HG03354 (cell line): Measurements from ENCODE around the gene FLRT1.

Source experiments
- ATAC-seq: cut with Tn5 transposase; IDR thresholded peaks from one replicate; pipeline ENCODE4 v1.9.1; 2021; ENCODE audit warnings: mild to moderate bottlenecking; ENCODE audit not compliant: unreplicated experiment, poor library complexity, severe bottlenecking

The FLRT1 gene

GRCh38 chr11:64081745-64082442 is 46.2 kb downstream of the FLRT1 start:
- no peak for ATAC-seq

DNA sequence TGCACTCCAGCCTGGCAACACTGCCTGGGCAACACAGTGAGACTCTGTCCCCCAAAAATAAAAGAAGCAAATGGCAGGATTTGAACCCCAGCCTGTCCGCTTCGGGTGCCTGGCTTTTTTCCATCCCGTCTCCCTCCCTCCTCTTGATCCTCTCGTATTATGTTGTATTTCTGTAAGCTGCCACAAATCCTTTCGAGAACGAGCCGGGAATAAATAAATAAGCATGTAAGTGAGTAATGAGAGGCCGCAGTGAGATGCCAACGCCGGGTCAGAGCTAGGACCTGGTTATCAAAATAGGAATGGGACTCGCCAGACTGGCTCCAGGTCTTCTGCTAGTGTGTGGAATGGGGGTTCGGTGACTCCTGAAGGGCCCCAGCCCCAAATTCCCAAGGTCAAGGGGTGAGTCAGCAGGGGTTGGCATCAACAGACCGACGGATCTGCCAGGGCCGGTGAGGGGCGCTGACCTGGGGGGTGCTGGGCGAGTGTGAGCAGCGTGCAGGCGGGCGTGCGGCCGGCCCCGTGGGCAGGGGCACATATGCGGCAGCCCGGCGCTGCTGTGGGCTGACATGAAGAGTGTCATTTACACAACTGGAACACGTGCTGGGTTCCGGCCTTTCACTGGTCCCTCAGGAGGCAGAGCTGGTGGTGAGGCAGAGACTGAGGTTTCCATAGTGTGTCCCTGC is 47.8 kb downstream of the FLRT1 start:
- ATAC-seq, result no peak

DNA sequence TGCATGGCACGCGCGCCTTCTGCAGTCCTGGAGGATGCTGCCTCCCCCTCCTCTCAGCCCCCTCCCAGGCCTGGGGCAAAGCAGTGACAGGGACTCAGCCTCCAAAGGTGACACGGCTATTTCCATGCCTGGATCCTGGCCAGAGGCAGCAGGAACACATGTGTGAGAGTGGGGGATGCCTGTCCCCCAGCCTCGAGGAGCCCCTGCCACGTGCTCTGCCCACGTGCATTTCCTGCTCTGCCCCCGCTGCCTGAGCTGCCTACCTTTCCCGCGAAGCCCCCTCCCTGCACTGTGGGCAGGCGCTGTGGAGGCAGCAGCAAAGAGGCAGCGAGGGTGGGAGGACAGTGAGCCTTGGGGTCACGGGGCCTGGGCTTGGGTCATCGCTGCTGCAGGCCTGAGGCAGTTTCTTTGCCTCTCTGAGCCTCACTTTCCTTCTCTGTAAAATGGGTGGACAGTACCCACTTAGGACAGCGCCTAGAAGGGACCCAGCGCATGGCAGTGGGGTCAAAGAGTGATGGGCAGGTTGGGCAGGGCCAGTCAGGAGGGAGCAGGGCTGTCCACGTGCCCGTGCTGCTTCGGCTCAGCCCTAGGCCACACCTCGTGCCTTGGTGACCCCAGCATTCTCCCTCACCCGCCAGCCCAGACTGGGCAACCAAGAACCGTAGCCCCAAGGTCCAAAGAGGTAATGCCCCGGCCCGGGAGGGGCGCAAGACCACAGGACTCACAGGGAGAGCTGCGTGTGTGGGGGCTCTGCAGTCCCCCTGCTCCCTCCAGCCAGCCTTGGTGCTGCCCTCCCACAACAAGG is 48.6 kb downstream of the FLRT1 start:
- no peak for ATAC-seq

- ATAC-seq, result no peak
These were observed 49.4 kb downstream of the FLRT1 start for GRCh38 chr11:64084951-64085710.
